ENCODE measurements around the gene KIAA1958.
"Not testable (repeated sequence)": the region's sequence is repeated elsewhere in the genome, so short reads cannot be mapped to it uniquely, and the experiment has no call there.

The KIAA1958 gene

GRCh38 chr9:112664531-112664930 is 177.9 kb downstream of the KIAA1958 start:
- no peak for DNase-seq (ENCODE audit: extremely low read depth, insufficient read length)
- Histone ChIP-seq H3K4me3 (replicated peaks; ENCODE audit: low read depth, low read length) (no peak overlapping the region), H3K36me3 (ENCODE audit: control insufficient read depth, insufficient read depth, low read length) (no peaks in the 10 kb centered on the region), H3K27me3 (replicated peaks; ENCODE audit: control insufficient read depth, insufficient read depth, low read length) (no peaks in the 10 kb centered on the region)
- TF ChIP-seq, protein P1, sequence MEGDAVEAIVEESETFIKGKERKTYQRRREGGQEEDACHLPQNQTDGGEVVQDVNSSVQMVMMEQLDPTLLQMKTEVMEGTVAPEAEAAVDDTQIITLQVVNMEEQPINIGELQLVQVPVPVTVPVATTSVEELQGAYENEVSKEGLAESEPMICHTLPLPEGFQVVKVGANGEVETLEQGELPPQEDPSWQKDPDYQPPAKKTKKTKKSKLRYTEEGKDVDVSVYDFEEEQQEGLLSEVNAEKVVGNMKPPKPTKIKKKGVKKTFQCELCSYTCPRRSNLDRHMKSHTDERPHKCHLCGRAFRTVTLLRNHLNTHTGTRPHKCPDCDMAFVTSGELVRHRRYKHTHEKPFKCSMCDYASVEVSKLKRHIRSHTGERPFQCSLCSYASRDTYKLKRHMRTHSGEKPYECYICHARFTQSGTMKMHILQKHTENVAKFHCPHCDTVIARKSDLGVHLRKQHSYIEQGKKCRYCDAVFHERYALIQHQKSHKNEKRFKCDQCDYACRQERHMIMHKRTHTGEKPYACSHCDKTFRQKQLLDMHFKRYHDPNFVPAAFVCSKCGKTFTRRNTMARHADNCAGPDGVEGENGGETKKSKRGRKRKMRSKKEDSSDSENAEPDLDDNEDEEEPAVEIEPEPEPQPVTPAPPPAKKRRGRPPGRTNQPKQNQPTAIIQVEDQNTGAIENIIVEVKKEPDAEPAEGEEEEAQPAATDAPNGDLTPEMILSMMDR (IDR thresholded peaks at IDR 0.05; ENCODE audit: insufficient read depth, low read length, poor library complexity, severe bottlenecking), result no peak

- H3K27me3 ChIP-seq (replicated peaks; ENCODE audit: control insufficient read depth, insufficient read depth, low read length), result no peaks in the 10 kb centered on the region
- no peak for DNase-seq (ENCODE audit: extremely low read depth, insufficient read length)
- H3K36me3 ChIP-seq (ENCODE audit: control insufficient read depth, insufficient read depth, low read length), result no peaks in the 10 kb centered on the region
- TF ChIP-seq, protein P1 (IDR thresholded peaks at IDR 0.05; ENCODE audit: insufficient read depth, low read length, poor library complexity, severe bottlenecking), result peak; percentile 37
- no peak overlapping the region for H3K4me3 ChIP-seq (replicated peaks; ENCODE audit: low read depth, low read length)
These were observed 178.7 kb downstream of the KIAA1958 start for GRCh38 chr9:112665347-112665746.

DNA sequence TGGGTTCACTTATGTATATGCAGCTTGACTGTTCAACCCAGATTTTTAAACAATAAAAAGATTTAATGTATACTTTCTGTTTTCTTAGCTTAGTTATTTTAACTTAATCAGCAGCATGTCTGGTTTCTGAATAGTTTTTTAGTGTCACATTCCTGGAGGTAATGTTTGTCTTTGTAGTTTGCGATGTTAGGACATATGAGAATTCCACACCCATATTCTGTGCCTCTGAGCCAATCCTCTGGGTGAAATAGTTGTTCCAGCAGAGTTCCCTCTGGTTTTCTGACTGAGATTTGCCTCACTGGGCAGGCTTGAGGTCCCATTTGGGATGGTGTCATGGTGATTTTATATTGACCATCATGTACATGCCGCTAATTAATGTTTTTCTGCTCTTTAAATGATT is 182.7 kb downstream of the KIAA1958 start:
- H3K27me3 ChIP-seq (replicated peaks; ENCODE audit: control insufficient read depth, insufficient read depth, low read length), result no peaks in the 10 kb centered on the region
- TF ChIP-seq, protein P1 (IDR thresholded peaks at IDR 0.05; ENCODE audit: insufficient read depth, low read length, poor library complexity, severe bottlenecking), result no peak
- DNase-seq (ENCODE audit: extremely low read depth, insufficient read length), result no peak
- H3K36me3 ChIP-seq (ENCODE audit: control insufficient read depth, insufficient read depth, low read length), result no peaks in the 10 kb centered on the region
- no peak overlapping the region for H3K4me3 ChIP-seq (replicated peaks; ENCODE audit: low read depth, low read length)

GRCh38 chr9:112670991-112671625 is 184.5 kb downstream of the KIAA1958 start:
- DNase-seq (ENCODE audit: extremely low read depth, insufficient read length), result no peak
- TF ChIP-seq, protein P1 (IDR thresholded peaks at IDR 0.05; ENCODE audit: insufficient read depth, low read length, poor library complexity, severe bottlenecking), result no peak
- H3K4me3 ChIP-seq (replicated peaks; ENCODE audit: low read depth, low read length), result no peak overlapping the region
- H3K36me3 ChIP-seq (ENCODE audit: control insufficient read depth, insufficient read depth, low read length), result no peaks in the 10 kb centered on the region
- no peaks in the 10 kb centered on the region for H3K27me3 ChIP-seq (replicated peaks; ENCODE audit: control insufficient read depth, insufficient read depth, low read length)

- H3K4me3 ChIP-seq (replicated peaks; ENCODE audit: low read depth, low read length); H3K27me3 ChIP-seq (replicated peaks; ENCODE audit: control insufficient read depth, insufficient read depth, low read length); H3K36me3 ChIP-seq (ENCODE audit: control insufficient read depth, insufficient read depth, low read length); DNase-seq (ENCODE audit: extremely low read depth, insufficient read length): not testable (repeated sequence)
These were observed 186.6 kb downstream of the KIAA1958 start for GRCh38 chr9:112673221-112673620.

DNA sequence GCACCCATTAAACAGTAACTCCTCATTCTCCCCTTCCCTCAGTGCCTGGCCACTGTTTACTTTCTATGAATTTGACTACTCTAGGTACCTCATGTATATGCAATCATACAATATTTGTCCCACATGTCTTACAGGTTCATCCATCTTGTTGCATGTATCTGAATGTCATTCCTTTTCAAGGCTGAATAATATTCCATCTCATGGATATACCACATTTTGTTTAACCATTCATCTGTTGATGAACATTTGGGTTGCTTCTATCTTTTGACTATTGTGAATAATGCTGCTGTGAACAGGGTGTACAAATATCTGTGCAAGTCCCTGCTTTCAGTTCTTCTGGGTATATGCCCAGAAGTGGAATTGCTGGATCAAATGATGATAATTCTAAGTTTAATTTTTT is 190.4 kb downstream of the KIAA1958 start:
- TF ChIP-seq, protein P1 (IDR thresholded peaks at IDR 0.05; ENCODE audit: insufficient read depth, low read length, poor library complexity, severe bottlenecking), result no peak

More for the DNA sequence above, 190.4 kb downstream of the KIAA1958 start:
- DNase-seq (ENCODE audit: extremely low read depth, insufficient read length), result no peak
- Histone ChIP-seq H3K27me3 (replicated peaks; ENCODE audit: control insufficient read depth, insufficient read depth, low read length) (no peaks in the 10 kb centered on the region), H3K4me3 (replicated peaks; ENCODE audit: low read depth, low read length) (no peak overlapping the region), H3K36me3 (ENCODE audit: control insufficient read depth, insufficient read depth, low read length) (no peaks in the 10 kb centered on the region)

Data from GM06990 (cell line).